ENCODE measurements around the gene LAMC3.
A peak's percentile ranks its signal among the peaks of the same experiment; 100 is the strongest.

The LAMC3 gene

DNA sequence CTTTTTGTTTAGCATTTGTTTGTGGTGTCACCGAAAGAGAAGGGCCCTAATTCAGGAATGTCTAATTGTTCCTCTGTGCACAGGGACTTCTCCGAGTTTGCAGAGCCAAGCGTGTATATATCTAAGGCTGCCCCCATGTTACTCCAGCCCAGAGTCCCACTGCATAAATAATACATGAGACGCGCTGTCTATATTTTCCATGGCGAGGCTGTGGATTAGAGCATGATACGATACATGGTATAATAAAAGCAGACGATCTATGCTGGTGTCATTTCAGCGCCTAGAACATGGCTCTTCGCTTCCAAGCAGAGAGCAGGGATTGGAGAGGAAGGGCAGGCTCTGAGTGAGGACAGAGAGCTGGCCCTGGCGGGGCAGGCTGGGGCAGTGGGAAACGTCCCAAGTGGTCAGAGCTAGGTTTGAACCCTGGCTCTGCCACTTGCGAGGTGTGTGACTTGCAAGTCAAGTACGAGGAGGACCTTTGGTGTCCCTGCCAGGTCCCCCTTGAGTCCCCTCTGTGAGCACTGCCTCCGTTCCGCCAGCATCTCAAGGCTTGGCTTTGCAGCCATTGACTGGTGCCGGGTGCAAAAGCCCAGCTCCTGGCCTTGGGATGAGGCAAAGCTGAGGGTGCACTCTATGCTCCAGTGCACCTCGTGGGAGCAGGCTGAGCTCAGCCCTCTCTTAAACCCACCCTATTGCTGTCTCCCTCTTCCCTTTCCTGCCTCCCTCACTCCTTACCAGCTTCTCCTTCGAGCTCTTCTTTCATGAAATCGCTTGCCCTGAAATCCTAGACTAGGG is 29.2 kb upstream of the LAMC3 start:
- DNase-seq = no peak

- no peak for DNase-seq
Measured at GRCh38 chr9:130980526-130980925, 28.4 kb upstream of the LAMC3 start.

DNA sequence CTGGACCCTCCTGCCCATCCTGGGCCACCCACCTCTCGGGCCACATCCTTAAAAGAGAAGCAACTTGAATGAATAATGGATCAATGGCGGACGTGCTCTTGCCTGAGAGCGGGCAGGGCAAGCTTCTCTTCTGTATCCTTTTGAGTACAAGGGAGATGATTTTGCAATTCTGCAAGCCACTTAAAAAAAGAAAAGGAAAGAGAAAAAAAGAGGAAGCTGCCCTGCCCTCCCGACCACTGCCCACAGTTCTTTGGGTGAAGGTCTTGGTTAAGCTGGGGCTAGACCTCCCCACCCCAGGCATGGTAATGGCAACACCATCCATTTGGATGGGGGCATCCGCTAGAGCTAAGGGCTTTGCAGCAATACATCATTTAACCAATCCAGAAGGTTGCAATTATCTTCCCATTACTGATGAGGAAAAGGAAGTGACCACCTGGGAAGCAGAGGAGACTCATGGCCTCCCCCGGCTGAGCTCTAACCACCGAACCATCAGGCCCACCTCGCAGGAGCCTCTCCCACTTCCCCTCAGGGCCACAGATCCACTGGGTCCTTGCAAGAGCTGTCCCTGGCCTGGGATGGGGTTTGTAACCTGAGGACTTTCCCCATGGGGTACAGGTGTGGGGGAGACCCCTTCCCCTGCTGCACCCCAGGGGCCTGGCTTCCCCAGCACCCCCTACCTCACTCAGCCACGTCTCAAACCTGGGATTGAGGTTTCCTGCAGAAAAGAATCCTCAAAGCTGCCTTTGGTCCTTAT is 27.8 kb upstream of the LAMC3 start:
- no peak for DNase-seq

GRCh38 chr9:130981756-130982137 is 27.2 kb upstream of the LAMC3 start:
- no peak for DNase-seq

DNA sequence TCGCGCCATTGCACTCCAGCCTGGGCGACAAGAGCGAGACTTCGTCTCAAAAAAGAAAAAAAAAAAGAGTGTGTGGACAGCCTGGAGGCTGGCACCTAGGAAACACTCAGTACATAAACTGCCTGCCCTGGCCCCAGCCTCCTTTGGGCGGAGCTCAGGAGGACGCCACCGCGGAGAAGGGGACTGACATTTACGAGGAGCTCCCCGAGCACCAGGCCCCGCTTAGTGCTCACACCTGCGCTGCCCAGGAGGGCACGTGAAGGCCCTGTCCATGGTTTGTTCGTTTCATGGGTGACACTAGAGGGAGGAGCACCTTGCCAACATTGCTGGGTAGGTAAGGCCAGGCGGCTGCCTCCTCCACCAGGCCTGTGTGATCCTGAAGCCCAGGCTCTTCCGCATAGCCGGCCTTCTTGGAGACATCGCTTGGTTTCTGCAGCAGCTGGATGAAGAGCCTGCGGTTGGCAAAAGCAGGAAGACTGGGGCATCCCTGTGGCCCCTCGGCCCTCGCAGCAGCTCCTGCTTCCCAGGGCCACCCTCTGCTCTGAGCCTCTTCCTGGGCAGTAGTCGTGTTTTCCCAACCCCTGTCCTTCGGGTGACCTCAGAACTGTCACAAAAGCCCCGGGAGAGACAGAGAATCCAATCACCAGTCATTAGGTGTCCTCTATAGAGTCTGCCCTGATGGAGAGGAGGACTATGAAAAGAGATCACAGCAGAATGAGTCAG is 26.2 kb upstream of the LAMC3 start:
- DNase-seq = no peak

DNA sequence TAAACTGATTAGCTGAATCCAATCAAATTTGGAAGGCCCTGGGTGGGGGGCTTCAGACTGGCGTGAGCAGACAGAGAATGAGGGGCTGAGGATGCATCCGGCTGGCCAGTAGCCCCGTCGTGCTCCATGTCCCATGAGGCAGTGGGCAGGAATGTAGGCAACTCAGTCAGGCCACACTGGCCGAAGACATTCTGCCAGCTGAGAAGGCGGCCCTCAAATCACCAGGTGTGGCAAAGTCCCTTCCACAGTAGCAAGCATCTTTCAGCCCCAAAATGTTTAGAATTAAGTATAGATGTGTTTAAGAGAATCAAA is 25.7 kb upstream of the LAMC3 start:
- DNase-seq = no peak

- DNase-seq = no peak
Measured at GRCh38 chr9:130983970-130984369, 25.0 kb upstream of the LAMC3 start.

DNA sequence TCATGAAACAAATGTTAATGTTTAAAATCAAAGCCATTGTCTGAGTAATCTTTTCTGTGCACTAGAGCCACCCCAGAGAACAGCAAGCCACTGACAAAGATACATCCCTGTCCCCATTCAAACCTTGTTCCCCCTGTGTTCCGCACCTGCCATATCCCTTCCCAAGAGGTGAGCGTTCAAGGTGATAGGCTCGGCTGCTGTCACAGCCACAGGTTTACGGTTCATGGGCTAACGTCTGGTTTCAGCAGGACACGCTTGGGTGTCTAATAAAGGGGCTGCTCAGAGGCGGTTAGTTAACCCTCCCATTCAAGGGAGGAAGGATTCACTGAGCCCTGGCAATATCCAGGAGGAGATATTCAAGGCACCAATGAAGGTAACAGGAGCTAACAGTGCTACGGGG is 24.5 kb upstream of the LAMC3 start:
- DNase-seq = no peak

- DNase-seq = no peak
Measured at GRCh38 chr9:130985029-130985428, 23.9 kb upstream of the LAMC3 start.

DNA sequence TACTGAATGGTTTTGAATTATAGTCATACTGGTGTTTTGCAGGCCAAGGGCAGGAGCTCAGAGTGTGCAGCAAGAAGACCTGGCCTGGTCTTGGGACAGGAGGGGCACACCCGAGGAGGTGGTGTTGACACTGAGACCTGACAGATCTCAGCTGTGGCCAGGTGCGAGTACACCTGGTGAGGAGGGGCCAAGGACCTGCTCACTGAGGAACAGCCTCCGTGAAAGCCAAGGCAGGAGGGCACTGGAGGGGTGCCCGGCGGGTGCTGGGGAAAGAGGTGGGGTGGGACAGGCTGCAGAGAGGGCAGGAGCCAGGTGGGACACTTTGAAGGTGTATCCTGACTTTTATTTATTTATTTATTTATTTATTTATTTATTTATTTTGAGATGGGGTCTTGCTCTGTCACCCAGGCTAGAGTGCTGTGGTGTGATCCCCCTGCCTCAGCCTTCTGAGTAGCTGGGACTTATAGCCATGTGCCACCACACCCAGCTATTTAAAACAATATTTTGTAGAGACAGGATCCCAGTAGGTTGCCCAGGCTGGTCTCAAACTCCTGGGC is 23.3 kb upstream of the LAMC3 start:
- DNase-seq = no peak

GRCh38 chr9:130986356-130986965 is 22.5 kb upstream of the LAMC3 start:
- DNase-seq = no peak

GRCh38 chr9:130987054-130987453 is 21.9 kb upstream of the LAMC3 start:
- DNase-seq = no peak

DNA sequence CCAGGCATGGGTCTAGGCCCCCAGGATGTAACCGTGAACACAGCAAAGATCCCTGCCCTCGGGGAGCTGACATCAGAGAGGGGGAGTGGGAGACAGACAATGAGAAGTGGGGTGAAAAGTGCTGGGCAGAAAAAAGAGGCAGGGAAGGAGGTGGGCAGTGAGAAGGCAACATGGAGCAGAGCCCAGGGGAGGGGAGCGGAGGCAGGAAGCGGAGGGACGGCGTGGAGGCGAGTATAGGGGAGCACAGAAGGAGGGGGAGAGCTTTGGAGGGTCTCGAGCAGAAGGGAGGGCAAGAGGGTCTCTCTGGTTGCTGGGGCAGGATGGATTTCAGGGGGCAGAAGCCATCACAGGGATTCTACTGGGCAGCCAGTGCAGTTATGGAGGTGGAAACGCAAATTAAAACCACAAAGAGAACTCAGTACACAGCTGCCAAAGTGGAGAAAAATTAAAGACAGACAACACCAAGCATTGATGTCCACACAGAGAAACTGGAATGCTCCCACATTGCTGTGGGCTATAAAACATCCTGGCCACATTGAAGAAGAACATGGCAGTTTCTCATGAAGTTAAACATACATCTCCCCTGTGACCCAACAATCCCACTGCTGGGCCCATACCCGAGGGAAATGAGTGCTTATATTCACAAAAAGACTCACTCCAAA is 21.1 kb upstream of the LAMC3 start:
- no peak for DNase-seq

DNA sequence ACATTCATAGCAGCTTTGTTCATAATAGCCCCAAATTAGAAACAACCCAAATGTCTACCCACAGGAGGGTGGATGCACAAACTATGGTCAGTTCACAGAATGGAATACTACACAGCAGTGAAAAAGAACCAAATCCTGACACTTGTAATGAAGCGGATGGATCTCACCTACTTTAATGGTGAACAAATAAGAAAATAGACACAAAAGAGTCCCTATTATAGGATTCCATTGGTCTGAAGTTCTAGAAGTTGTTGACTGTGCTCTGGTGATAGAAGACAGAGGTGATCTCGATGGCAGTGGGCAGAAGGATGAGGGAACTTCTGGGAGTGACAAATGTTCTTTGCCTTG is 20.6 kb upstream of the LAMC3 start:
- no peak for DNase-seq

DNA sequence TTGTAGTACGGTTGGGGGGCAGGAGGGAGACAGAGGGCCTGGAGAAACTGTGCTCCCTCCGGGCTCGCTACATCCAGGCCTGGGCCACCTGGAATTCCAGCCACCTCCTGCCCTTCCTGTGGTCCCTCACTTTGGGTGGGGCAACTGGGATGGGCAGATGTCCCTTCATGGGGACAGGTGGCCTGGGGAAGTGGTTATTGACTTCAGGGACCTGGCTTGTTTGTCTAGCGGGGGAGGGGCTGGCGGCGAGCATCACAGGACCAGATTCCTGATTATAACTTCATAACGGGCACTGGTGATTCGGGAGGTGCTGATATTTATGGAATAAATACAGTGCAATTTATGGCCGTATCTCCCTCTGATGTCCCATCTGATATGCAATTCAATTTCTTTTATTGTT is 20.1 kb upstream of the LAMC3 start:
- no peak for DNase-seq

DNA sequence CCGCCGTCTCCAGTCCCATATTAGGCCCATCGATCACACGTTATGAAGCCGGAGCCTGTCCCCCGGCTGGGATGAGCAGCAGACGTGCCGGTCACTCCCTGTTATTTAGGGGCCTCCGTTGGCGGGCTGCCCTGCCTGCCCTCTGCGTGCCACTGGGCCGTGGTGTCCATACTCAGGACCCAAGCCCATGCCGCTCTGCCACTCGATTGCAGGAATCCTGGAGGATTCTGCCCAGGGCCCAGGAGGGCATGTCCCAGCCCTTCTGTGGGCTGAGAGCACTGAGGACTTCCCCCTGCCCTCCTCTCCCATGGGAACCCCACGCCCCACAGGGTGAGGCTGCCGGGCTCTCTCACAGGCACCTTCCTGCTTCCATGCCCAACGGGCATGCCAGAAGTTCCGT is 19.6 kb upstream of the LAMC3 start:
- DNase-seq = peak; percentile 34

DNA sequence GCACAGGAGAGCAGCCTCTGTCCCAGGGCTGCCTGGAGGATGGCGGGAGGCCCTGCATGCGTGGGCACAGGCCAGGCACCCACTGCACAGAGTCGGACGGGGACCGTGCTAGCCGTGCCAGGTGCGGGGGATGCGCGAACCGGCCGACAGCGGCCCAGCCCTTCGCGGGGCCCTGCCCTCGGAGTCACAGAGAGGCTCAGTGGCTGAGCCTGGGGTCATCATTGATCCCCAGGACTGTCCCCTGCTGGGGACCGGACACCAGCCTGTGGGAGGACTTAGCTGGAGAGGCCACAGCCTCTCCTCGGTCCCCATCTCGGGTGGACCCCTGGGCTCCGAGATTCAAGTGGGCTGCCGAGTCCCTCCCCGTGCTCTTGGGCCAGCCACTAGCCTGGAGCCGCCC is 19.1 kb upstream of the LAMC3 start:
- DNase-seq = peak; percentile 30

- no peak for DNase-seq
Measured at GRCh38 chr9:130990306-130990977, 18.5 kb upstream of the LAMC3 start.

- no peak for DNase-seq
Measured at GRCh38 chr9:130990978-130991777, 17.8 kb upstream of the LAMC3 start.

DNA sequence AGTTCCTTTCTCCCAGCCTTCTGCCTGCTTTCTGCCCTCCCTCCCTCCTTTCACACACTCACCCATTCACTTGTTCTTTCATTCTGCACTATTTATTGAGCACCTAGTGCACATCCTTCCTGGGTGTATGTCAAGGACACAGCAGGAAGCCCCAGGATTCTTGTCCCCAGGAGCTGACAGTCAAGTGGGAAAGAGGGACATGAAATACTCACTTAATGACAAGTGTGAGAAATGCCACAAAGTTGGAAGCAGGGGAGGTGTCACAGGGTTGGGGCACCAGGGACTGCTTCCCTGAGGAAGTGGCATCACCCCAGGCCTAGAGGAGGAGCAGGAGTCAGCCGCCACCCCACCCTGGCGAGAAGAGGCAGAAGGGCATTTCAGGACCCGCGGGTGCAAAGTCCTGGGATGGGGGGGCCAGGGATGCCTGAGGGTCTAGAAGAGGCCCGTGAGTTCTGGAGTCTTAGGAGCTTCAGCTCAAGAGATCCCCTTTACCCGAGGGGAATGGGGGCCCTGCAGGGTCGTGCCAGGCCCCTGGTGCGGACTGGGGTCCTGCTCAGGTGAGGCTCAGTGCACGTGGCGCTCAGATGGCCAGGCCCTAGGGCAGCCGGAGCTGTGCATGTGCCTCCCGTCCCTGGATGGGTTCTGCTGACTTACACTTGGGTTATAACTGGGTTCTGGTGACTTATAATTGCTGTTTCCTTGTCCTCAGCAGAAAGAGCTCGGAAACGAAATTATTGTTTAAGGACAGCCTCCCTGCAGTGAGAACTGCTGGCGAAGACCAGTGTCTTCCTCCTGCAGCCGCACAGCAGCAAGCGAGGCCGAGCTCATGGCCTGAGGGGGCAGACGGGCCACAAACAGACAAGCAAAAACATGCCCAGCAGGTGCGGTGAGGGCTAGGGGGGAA is 16.9 kb upstream of the LAMC3 start:
- DNase-seq = no peak

All from right forelimb (tissue), 1 donor.